NCI-H510A (cell line): ENCODE data around the gene APLP2.
A peak's percentile ranks its signal among the peaks of the same experiment; 100 is the strongest.
"Not testable (repeated sequence)": the region's sequence is repeated elsewhere in the genome, so short reads cannot be mapped to it uniquely, and the experiment has no call there.

Source experiments
- DNase-seq: peaks from one replicate; lab custom pipeline; 2025; lab: John Stamatoyannopoulos, UW

APLP2 gene

GRCh38 chr11:130172001-130172400 lies 102.3 kb downstream of the APLP2 start:
- DNase-seq = not testable (repeated sequence)

- no peak for DNase-seq
Measured at GRCh38 chr11:130174642-130175041, 104.9 kb downstream of the APLP2 start.

GRCh38 chr11:130175898-130176297 lies 106.2 kb downstream of the APLP2 start:
- DNase-seq = no peak

DNA sequence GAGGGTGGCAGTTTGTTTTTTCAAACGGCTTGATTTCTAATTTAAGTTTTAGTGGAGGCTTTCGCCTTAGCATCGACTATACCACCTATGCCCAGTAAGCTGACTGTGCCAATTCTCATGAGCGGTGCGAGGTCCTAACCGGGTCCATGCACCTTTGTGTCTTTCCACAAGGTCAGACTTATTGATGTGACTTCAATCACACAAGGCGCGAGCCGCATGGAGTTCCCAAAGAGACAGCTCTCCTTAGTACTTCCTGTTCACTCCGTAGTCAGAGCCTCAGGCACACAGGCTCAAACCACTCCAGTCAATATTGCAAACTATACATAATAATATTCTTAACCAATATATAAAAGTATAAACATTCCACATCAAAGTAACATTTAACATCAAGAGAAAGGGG lies 108.1 kb downstream of the APLP2 start:
- no peak for DNase-seq

GRCh38 chr11:130178441-130179339 lies 109.0 kb downstream of the APLP2 start:
- DNase-seq = peak; percentile 40

DNA sequence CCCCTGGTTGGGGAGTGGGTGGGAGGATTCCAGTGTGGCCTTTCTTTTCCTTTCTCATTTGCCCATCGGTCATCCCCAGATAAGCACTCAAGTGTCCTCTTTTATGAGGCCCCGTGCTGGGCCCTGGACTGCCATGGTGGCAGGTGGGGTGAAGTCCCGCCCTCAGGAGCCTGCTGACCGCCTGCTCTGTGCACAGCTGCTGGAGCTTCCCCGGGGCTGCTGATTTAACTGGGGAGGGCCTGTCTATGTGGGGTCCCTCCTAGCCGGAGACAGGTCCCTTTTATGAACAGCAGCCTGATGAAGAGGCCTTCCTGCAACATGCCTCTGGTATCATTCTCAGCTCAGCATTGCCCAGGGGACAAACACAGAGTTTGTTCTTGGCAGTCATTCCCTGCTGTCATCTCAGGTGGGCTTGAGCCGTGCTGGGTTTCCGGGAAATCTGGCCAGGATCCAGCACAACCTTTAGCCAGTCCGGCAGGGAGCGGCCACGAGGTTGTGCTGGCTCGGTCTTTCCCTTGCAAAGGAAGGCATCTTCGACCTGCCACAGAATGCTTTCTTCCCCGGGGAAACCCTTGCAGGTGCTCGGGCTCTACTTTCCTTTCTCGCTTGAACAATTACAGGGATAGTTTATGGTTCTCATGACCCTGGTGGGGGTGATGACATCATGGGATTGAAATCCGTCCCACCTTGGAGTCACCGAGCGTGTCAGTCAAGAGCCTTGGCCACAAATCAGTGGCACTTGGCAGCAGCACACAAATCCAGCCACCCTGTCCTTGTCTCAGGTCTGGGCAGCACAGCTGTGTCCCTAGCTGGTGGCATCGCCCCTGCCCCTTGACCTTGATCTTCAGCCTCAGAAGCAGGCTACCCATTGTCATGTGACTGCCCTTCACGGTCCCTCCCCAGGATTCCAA lies 110.0 kb downstream of the APLP2 start:
- peak; percentile 72 for DNase-seq

DNA sequence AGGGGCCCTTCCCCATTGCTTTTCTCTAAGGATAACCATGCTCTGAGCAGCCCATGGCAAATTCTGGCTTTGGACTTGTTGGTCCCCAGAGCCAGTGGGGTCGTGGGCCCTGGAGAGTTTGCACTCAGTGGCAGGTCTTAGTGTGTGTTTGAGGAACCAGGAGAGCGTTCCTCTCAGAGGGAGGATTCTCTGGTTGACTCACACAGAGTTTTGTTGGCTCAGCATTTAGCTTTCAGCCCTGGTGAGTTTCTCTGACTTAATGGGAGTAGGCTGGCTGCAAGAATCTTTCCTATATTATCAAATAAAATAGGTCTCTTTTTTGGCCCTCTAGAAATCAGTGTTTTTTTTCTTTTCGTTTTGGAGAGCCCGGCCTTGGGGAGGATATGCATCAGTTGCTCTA lies 110.8 kb downstream of the APLP2 start:
- no peak for DNase-seq

- DNase-seq = peak; percentile 38
Measured at GRCh38 chr11:130180896-130181294, 111.2 kb downstream of the APLP2 start.

DNA sequence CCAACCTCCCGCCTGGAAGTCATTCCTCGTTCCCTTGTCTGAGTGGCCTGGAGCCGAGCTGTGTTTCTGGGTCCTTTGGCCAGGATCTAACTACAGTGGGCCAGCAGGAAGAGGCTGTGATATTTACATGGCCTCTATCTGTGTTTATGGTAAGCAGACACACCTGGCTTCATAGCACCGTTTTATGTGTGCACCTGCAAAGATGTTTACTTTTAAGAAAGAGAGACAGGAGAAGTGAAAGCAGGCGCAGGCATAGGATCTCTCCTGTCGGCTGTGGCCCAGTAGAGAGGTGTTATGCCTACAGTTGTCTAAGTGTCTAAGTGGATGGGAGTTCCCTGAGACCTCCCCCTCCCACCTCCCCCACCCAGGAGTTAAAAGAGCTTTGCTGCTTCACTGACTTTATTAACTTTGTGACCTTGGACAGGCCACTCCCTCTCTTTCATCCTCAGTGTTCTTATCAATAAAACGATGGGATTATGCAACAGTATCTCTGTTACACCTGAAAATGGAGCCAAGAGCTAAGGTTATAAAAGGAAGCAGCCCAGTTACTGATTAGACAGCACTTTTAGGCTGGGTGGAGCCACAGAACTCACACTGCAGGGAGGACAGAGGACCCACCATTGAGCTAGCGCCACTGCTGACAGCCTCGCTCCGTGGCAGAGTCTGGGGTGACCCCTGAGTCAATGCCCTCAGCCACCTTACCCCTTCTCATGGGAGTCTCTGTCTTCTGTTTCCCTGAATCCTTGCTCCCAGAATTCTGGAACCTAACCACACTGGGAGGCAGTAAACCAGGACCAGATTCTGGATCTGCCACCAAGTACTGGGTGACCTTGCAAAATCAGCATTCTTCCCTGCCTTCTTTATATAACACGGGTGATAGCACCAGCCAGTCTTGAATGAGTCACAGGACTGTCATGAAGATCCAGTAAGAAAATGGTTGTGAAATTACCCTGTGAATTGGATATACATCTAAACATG lies 111.9 kb downstream of the APLP2 start:
- DNase-seq = peak; percentile 95

- no peak for DNase-seq
Measured at GRCh38 chr11:130183878-130184610, 114.3 kb downstream of the APLP2 start.

DNA sequence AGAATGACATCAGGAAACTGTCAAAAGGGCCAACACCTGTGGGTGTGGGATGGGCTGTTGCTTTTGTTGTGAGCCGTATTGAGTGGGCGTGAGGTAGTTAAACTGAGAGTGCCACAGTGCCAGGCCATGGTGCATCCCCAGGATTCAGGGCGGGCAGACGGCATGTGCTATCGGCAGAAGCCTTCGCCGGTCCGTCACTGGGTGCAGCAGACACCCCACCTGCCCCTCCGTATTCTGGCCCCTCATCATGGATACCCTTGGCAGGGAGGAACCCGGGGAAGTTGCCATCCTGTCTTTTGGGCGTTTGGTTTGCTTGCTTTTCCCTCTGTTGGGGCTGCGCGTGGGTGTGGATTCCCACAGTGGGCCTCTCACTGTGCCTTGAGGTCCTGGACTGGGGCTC lies 117.4 kb downstream of the APLP2 start:
- no peak for DNase-seq

- no peak for DNase-seq
Measured at GRCh38 chr11:130188047-130188446, 118.4 kb downstream of the APLP2 start.

GRCh38 chr11:130188585-130189347 lies 119.1 kb downstream of the APLP2 start:
- DNase-seq = no peak

DNA sequence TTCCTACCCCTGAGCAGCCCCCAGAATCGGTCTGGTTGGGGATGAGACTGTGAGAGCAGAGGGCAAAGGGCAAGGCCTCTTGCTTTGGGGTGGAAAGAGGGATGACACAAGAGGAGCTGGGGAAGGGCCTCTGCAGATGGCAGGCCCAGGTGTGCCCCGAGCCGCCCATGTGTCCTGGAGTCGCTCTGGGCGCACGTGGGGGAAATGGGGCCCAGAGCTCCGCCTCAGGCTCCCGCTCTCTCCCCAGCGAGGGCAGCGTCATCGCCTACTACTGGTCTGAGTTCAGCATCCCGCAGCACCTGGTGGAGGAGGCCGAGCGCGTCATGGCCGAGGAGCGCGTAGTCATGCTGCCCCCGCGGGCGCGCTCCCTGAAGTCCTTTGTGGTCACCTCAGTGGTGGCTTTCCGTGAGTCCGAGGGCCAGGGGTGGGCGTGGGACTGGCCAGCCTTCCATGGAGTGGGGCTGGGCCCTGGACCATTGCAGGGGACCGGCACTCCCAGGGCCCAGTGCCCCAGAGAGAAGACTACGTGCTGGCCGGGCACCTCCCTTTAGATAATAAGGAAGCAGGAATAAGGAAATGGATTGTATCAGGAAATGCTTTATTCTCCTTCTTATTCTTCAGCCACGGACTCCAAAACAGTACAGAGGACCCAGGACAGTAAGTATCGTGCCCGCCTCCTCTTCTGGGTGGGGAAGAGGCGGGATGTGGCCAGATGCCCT lies 120.0 kb downstream of the APLP2 start:
- DNase-seq = no peak

DNA sequence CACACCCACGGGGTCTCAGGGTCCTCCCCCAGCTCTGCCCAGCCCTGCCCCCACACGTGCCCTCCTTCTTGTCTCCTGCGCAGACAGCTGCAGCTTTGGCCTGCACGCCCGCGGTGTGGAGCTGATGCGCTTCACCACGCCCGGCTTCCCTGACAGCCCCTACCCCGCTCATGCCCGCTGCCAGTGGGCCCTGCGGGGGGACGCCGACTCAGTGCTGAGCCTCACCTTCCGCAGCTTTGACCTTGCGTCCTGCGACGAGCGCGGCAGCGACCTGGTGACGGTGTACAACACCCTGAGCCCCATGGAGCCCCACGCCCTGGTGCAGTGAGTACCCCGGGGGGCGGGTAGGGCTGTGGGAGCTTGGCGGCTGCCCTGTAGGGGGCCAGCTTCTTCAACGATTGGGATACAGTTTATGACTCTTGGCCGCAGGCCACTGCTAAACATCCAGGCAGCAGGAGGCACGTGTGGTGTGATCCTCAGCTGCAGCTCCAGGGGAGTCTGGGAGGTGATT lies 120.7 kb downstream of the APLP2 start:
- DNase-seq = no peak

GRCh38 chr11:130191896-130192295 lies 122.2 kb downstream of the APLP2 start:
- no peak for DNase-seq

DNA sequence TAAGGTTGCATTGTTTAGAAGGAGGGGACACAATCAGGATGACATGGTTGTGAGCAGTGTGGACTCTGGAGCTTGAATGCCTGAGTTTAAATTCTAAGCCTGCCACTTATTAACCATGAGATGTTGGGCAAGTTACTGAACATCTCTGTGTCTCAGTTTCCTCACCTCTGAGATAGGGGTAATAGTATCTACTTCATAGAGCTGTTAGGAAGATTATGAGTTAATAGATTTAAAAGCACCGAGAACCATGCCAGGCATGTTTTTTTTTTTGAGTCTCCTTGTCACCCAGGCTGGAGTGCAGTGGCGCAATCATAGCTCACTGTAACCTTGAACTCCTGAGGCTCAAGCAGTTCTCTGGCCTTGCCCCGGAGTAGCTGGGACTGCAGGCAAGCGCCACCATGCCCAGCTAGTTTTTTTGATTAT lies 123.2 kb downstream of the APLP2 start:
- DNase-seq = no peak

GRCh38 chr11:130193551-130193950 lies 123.9 kb downstream of the APLP2 start:
- DNase-seq = not testable (repeated sequence)
